K562 (cell line): ENCODE data around the gene PRCC. TPM values are rescaled to one million over a fixed set of nuclear protein-coding genes. Genes with fewer than 3 reads are reported as not detected.

Experiments
- CBX8 ChIP-seq: fragments of 200-600 bp; sonication (generic); IDR thresholded peaks from 2 replicates; pipeline ENCODE4 v1.6.1; 2012; ENCODE audit warnings: borderline replicate concordance, mixed run types, low read depth, mild to moderate bottlenecking, moderate library complexity, mixed read lengths, low read length, control low read depth, inconsistent platforms; ENCODE audit not compliant: poor library complexity, severe bottlenecking; ENCODE audit errors: extremely low read depth
- GABPA ChIP-seq: fragments of 200-800 bp; sonication (Bioruptor generic); conservative IDR thresholded peaks from 2 replicates; pipeline ENCODE4 v1.6.1; 2016; ENCODE audit warnings: low read depth, missing genetic modification characterization, missing compliant biosample characterization
- GTF2B ChIP-seq: IDR thresholded peaks from 2 replicates; pipeline ENCODE4 v1.6.1; 2011; ENCODE audit not compliant: insufficient read length; ENCODE audit errors: extremely low read depth
- KLF13 ChIP-seq: fragments of 450-650 bp; IDR thresholded peaks from 2 replicates; pipeline ENCODE4 v1.6.1; 2016; ENCODE audit warnings: missing genetic modification characterization, low read depth, mild to moderate bottlenecking, missing compliant biosample characterization, moderate library complexity, borderline replicate concordance
- NFE2L1 ChIP-seq: fragments of 450-650 bp; IDR thresholded peaks from 2 replicates; pipeline ENCODE4 v1.6.1; 2016; ENCODE audit warnings: missing genetic modification characterization, low read depth, mild to moderate bottlenecking, missing compliant biosample characterization, moderate library complexity, borderline replicate concordance
- NONO ChIP-seq, 2 experiments: fragments of 200-400 bp in 1 of 2; fragments of 450-650 bp in 1 of 2; formaldehyde crosslinking in 1 of 2; IDR thresholded peaks; 2 replicates each; pipeline ENCODE4 v1.6.1; 2017; ENCODE audit warnings: low read depth in 2 of 2, mild to moderate bottlenecking in 2 of 2, moderate library complexity in 2 of 2, low read length in 1 of 2
- PHF21A ChIP-seq: fragments of 450-650 bp; IDR thresholded peaks from 2 replicates; pipeline ENCODE4 v1.6.1; 2017; ENCODE audit warnings: low read depth, borderline replicate concordance
- SNAPC5 ChIP-seq: fragments of 250-450 bp; sonication (Bioruptor Pico); IDR thresholded peaks from 2 replicates; pipeline ENCODE4 v1.8.0; 2021; ENCODE audit warnings: moderate library complexity, mild to moderate bottlenecking, inconsistent platforms
- TCF15 ChIP-seq: fragments of 250-450 bp; sonication (Bioruptor Pico); IDR thresholded peaks from 2 replicates; pipeline ENCODE4 v1.8.0; 2022; ENCODE audit warnings: moderate library complexity, mild to moderate bottlenecking, inconsistent platforms
- THRA ChIP-seq: fragments of 450-650 bp; IDR thresholded peaks from 2 replicates; pipeline ENCODE4 v1.6.1; 2017; ENCODE audit warnings: mild to moderate bottlenecking, moderate library complexity
- ZNF232 ChIP-seq: sonication (generic); formaldehyde crosslinking; IDR thresholded peaks from 2 replicates; pipeline ENCODE4 v1.8.0; 2022; ENCODE audit warnings: mild to moderate bottlenecking, missing genetic modification reagents
- polyA plus RNA-seq, 8 experiments: library from polyadenylated mRNA; depleted of rRNA in 4 of 8; stranded (reverse) in 5 of 8; unstranded in 3 of 8; fragments of >200 nt; fragmentation: Nextera tagmentation in 2 of 8; fragmentation: Illumina TruSeq in 1 of 8; extraction: Ambion mirVana in 2 of 8; extraction: Trizol in 1 of 8; gene quantifications; 2 replicates each; pipeline versions ENCODE4 v1.2.1 to v1.2.3, GENCODE V29; 2011 to 2014; ENCODE audit warnings: inconsistent platforms in 1 of 8, missing spikeins in 1 of 8
- total RNA-seq, 7 experiments: library from RNA; depleted of rRNA in 6 of 7; stranded (reverse); fragments of >200 nt in 6 of 7; fragmentation: Illumina TruSeq in 2 of 7; extraction: Trizol in 2 of 7; gene quantifications; 2 replicates each; pipeline versions ENCODE4 v1.2.1 to v1.2.3, GENCODE V29; 2011 to 2021; ENCODE audit warnings: low replicate concordance in 1 of 7
- TF ChIP-seq, protein P1 (sequence below), 2 experiments: fragments of 450-650 bp; IDR thresholded peaks; 2 replicates each; pipeline ENCODE4 v1.6.1; 2016; ENCODE audit warnings: mild to moderate bottlenecking in 2 of 2, borderline replicate concordance in 1 of 2, low read depth in 1 of 2, moderate library complexity in 1 of 2

PRCC gene
- total and polyA plus RNA-seq, 9 of the 15 experiments (the other 6 are each of a cell fraction or from before 2014, with no cell fraction given): 23.9 to 201 (median 41.1) TPM

GRCh38 chr1:156767101-156767878 lies at the start of gene PRCC (continued):
- TF ChIP-seq, protein P1, sequence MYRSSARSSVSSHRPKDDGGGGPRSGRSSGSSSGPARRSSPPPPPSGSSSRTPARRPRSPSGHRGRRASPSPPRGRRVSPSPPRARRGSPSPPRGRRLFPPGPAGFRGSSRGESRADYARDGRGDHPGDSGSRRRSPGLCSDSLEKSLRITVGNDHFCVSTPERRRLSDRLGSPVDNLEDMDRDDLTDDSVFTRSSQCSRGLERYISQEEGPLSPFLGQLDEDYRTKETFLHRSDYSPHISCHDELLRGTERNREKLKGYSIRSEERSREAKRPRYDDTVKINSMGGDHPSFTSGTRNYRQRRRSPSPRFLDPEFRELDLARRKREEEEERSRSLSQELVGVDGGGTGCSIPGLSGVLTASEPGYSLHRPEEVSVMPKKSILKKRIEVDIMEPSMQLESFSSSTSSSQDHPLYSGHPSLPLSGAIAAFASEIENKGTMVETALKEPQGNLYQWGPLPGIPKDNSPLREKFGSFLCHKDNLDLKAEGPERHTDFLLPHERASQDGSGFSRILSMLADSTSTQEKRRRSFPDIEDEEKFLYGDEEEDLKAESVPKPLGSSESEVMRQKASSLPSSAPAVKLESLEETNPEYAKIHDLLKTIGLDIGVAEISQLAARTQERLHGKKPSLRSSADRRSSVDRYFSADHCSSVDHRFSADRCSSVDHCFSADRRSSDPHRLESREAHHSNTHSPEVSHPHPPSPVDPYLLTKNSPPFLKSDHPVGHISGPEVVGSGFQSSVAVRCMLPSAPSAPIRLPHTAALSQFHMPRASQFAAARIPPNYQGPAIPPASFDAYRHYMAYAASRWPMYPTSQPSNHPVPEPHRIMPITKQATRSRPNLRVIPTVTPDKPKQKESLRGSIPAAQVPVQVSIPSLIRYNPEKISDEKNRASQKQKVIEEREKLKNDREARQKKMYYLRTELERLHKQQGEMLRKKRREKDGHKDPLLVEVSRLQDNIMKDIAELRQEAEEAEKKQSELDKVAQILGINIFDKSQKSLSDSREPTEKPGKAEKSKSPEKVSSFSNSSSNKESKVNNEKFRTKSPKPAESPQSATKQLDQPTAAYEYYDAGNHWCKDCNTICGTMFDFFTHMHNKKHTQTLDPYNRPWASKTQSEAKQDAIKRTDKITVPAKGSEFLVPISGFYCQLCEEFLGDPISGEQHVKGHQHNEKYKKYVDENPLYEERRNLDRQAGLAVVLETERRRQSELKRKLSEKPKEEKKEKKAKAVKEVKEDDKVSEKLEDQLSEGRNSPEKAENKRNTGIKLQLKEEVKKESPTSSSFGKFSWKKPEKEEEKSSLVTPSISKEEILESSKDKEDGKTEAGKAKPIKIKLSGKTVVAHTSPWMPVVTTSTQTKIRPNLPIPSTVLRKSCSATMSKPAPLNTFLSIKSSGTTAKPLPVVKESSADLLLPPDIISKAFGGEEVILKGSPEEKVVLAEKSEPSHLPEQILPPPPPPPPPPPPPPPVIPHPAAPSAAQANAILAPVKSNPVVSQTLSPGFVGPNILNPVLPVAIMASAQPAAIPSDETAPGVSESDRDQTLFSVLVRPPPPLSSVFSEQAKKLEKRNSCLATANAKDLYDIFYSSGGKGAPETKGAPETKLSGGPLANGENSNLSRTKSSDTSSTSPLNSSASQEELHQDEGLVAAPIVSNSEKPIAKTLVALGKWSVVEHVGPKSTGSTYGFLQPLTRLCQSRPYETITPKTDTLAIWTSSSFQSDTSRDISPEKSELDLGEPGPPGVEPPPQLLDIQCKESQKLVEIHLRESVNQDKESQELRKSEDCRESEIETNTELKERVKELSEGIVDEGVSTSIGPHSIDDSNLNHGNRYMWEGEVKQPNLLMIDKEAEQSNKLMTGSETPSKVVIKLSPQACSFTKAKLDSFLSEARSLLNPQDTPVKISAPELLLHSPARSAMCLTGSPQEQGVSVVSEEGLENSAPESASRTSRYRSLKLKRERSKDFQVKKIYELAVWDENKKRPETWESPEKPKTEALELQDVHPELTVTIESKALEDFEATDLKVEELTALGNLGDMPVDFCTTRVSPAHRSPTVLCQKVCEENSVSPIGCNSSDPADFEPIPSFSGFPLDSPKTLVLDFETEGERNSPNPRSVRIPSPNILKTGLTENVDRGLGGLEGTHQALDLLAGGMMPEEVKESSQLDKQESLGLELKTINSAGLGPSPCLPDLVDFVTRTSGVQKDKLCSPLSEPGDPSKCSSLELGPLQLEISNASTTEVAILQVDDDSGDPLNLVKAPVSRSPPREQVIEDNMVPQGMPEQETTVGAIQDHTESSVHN (IDR thresholded peaks at IDR 0.05; ENCODE audit: borderline replicate concordance in 1 of 2, low read depth in 1 of 2): no peak
- TF ChIP-seq NFE2L1 (tag): no peak
- TF ChIP-seq GTF2B: no peak
- no peak for TF ChIP-seq SNAPC5 (CRISPR knock-in tag)
- no peak for TF ChIP-seq THRA
- 0 out of 4 replicates have a peak, but pooled peaks of 1 of the 2 experiments have one; percentile 44 for TF ChIP-seq NONO (IDR thresholded peaks at IDR 0.05; ENCODE audit: low read depth in 2 of 2, low read length in 1 of 2)
- TF ChIP-seq ZNF232 (CRISPR knock-in tag): peak; percentile 46
- no peak for TF ChIP-seq TCF15 (CRISPR knock-in tag)
- TF ChIP-seq PHF21A: no peak
- 0 out of 2 replicates have a peak, but pooled peaks have one; percentile 42 for TF ChIP-seq KLF13 (tag)
- no peak for TF ChIP-seq CBX8
- peak; percentile 91 for TF ChIP-seq GABPA
